H1 (cell line): ENCODE data around the gene SLC44A5. TPM values are rescaled to one million over a fixed set of nuclear protein-coding genes. Genes with fewer than 3 reads are reported as not detected.

Source experiments
- CTCF ChIA-PET: fragments of 300-600 bp; sonication (Branson Sonifier 250); formaldehyde crosslinking; loops from one replicate; lab custom pipeline; 2021; ENCODE audit not compliant: partially characterized antibody; lab: Charles Lee
- POLR2A ChIA-PET: fragments of 300-600 bp; sonication (Branson Sonifier 250); formaldehyde crosslinking; loops from one replicate; lab custom pipeline; 2021; ENCODE audit warnings: inconsistent platforms; ENCODE audit not compliant: partially characterized antibody; lab: Charles Lee
- DNase-seq, 2 experiments: peaks; one replicate each; pipeline versions ENCODE4 v3.0.0 to v3.0.0-alpha.2; 2010 to 2022; ENCODE audit warnings: low spot score in 2 of 2, low read depth in 1 of 2, mixed read lengths in 1 of 2
- FAIRE-seq: peaks from 2 replicates; lab custom pipeline; 2011; peaks lifted over from hg19 to GRCh38; lab: Jason Lieb, UNC
- H2AFZ ChIP-seq: 2 replicates; pipeline ENCODE4 v1.8.1; 2012; ENCODE audit warnings: low read length, inconsistent platforms
- H2AK5ac ChIP-seq: 2 replicates; pipeline ENCODE4 v1.6.1; 2013; ENCODE audit warnings: low read depth, low read length
- H2BK120ac ChIP-seq: replicated peaks from 2 replicates; pipeline ENCODE3; 2013; ENCODE audit warnings: low read depth, low read length, inconsistent platforms
- H2BK12ac ChIP-seq: 2 replicates; pipeline ENCODE4 v1.6.1; 2013; ENCODE audit warnings: low read depth, low read length
- H2BK15ac ChIP-seq: 2 replicates; pipeline ENCODE4 v1.6.1; 2013; ENCODE audit warnings: low read length
- H2BK20ac ChIP-seq: 2 replicates; pipeline ENCODE4 v1.6.1; 2013; ENCODE audit warnings: low read length
- H2BK5ac ChIP-seq: 2 replicates; pipeline ENCODE4 v1.6.1; 2013; ENCODE audit warnings: low read depth, low read length
- H3K14ac ChIP-seq: 2 replicates; pipeline ENCODE4 v1.6.1; 2013; ENCODE audit warnings: inconsistent platforms; ENCODE audit not compliant: insufficient read length
- H3K18ac ChIP-seq: 2 replicates; pipeline ENCODE4 v1.6.1; 2013; ENCODE audit warnings: low read length; ENCODE audit errors: extremely low read depth
- H3K23ac ChIP-seq: 2 replicates; pipeline ENCODE4 v1.6.1; 2013; ENCODE audit warnings: inconsistent platforms; ENCODE audit not compliant: insufficient read length
- H3K23me2 ChIP-seq: 2 replicates; pipeline ENCODE4 v1.6.1; 2013; ENCODE audit warnings: low read depth, low read length
- H3K27ac ChIP-seq: 2 replicates; pipeline ENCODE4 v1.6.1; 2011; ENCODE audit warnings: low read depth, low read length, inconsistent platforms
- H3K27me3 ChIP-seq, 4 experiments: replicated peaks in 1 of 4; 1 replicate in 1 of 4; 2 replicates in 3 of 4; pipeline versions ENCODE4 v1.6.1 to v1.8.1; 2011 to 2013; ENCODE audit warnings: low read length in 3 of 4, mild to moderate bottlenecking in 3 of 4, inconsistent platforms in 2 of 4, mixed read lengths in 2 of 4, moderate library complexity in 1 of 4; ENCODE audit not compliant: control insufficient read depth in 3 of 4, insufficient read depth in 3 of 4; ENCODE audit errors: extremely low read depth in 1 of 4
- H3K36me3 ChIP-seq, 4 experiments: 2 replicates each; pipeline versions ENCODE4 v1.6.1 to v1.8.1; 2011 to 2013; ENCODE audit warnings: mild to moderate bottlenecking in 4 of 4, low read length in 3 of 4, moderate library complexity in 2 of 4, control low read depth in 1 of 4, inconsistent platforms in 1 of 4; ENCODE audit not compliant: insufficient read depth in 4 of 4, control insufficient read depth in 2 of 4
- H3K4ac ChIP-seq: replicated peaks from 2 replicates; pipeline ENCODE3; 2013; ENCODE audit warnings: low read length, low read depth, mixed read lengths, inconsistent platforms; ENCODE audit not compliant: insufficient read length
- H3K4me1 ChIP-seq, 4 experiments: replicated peaks in 1 of 4; 1 replicate in 1 of 4; 2 replicates in 3 of 4; pipeline versions ENCODE4 v1.6.1 to v1.8.1; 2011 to 2013; ENCODE audit warnings: low read length in 3 of 4, inconsistent platforms in 2 of 4, mixed read lengths in 1 of 4; ENCODE audit not compliant: insufficient read depth in 4 of 4, control insufficient read depth in 3 of 4
- H3K4me2 ChIP-seq, 2 experiments: 2 replicates each; pipeline versions ENCODE4 v1.6.1 to v1.8.1; 2011 to 2013; ENCODE audit warnings: low read depth in 2 of 2, low read length in 2 of 2, control low read depth in 1 of 2, inconsistent platforms in 1 of 2, mild to moderate bottlenecking in 1 of 2; ENCODE audit not compliant: insufficient read depth in 1 of 2
- H3K4me3 ChIP-seq, 4 experiments: fragments of 200-600, 300-600 bp in 1 of 4; sonication (generic), shearing (Covaris generic), sonication (Bioruptor Twin) in 1 of 4; 2 replicates each; pipeline versions ENCODE4 v1.5.1 to v1.8.1; 2011 to 2016; ENCODE audit warnings: low read length in 4 of 4, low read depth in 3 of 4, control low read depth in 2 of 4, inconsistent platforms in 2 of 4, mild to moderate bottlenecking in 2 of 4, mixed read lengths in 1 of 4, moderate library complexity in 1 of 4; ENCODE audit not compliant: insufficient read depth in 2 of 4; ENCODE audit errors: extremely low read depth in 1 of 4
- H3K56ac ChIP-seq: replicated peaks from 2 replicates; pipeline ENCODE3; 2013; ENCODE audit warnings: low read depth, mild to moderate bottlenecking, mixed read lengths, low read length, inconsistent platforms; ENCODE audit not compliant: insufficient read length
- H3K79me1 ChIP-seq: 2 replicates; pipeline ENCODE4 v1.6.1; 2013; ENCODE audit warnings: low read depth, low read length, control low read depth
- H3K79me2 ChIP-seq, 2 experiments: 2 replicates each; pipeline versions ENCODE4 v1.6.1 to v1.8.1; 2012 to 2013; ENCODE audit warnings: low read length in 2 of 2, mild to moderate bottlenecking in 2 of 2, inconsistent platforms in 1 of 2; ENCODE audit not compliant: insufficient read depth in 2 of 2, control insufficient read depth in 1 of 2
- H3K9ac ChIP-seq, 4 experiments: replicated peaks in 1 of 4; 1 replicate in 1 of 4; 2 replicates in 3 of 4; pipeline versions ENCODE4 v1.6.1 to v1.8.1; 2011 to 2013; ENCODE audit warnings: low read depth in 3 of 4, low read length in 3 of 4, control low read depth in 2 of 4, mild to moderate bottlenecking in 2 of 4, moderate library complexity in 2 of 4, inconsistent platforms in 1 of 4; ENCODE audit errors: extremely low read depth in 1 of 4
- H3K9me3 ChIP-seq, 2 experiments: 2 replicates each; pipeline versions ENCODE4 v1.6.1 to v1.8.1; 2012 to 2013; ENCODE audit warnings: mild to moderate bottlenecking in 2 of 2, moderate library complexity in 2 of 2, control low read depth in 1 of 2, inconsistent platforms in 1 of 2, low read depth in 1 of 2, low read length in 1 of 2, mixed read lengths in 1 of 2; ENCODE audit not compliant: insufficient read depth in 2 of 2
- H4K20me1 ChIP-seq, 2 experiments: replicated peaks in 1 of 2; 2 replicates each; pipeline versions ENCODE3 to v1.8.1; 2011 to 2013; ENCODE audit warnings: inconsistent platforms in 2 of 2, low read length in 2 of 2, mild to moderate bottlenecking in 1 of 2; ENCODE audit not compliant: insufficient read depth in 2 of 2, control insufficient read depth in 1 of 2
- H4K5ac ChIP-seq: 2 replicates; pipeline ENCODE4 v1.6.1; 2013; ENCODE audit warnings: low read length, low read depth, mixed read lengths, inconsistent platforms; ENCODE audit not compliant: insufficient read length
- H4K8ac ChIP-seq: 2 replicates; pipeline ENCODE4 v1.8.0; 2013; ENCODE audit warnings: mild to moderate bottlenecking, moderate library complexity, low read length, inconsistent platforms; ENCODE audit not compliant: insufficient read depth; ENCODE audit errors: extremely low read depth
- H4K91ac ChIP-seq: replicated peaks from 2 replicates; pipeline ENCODE3; 2013; ENCODE audit warnings: low read length, mixed read lengths, inconsistent platforms; ENCODE audit not compliant: insufficient read length
- ASH2L ChIP-seq: fragments of 200-600, 300-600 bp; sonication (generic); IDR thresholded peaks from one replicate; pipeline ENCODE4 v1.7.1; 2017; ENCODE audit warnings: low read length
- BACH1 ChIP-seq: IDR thresholded peaks from 2 replicates; pipeline ENCODE4 v1.6.1; 2012; ENCODE audit warnings: low read length, improper control_type of control experiment
- BCL11A ChIP-seq, 2 experiments: IDR thresholded peaks; one replicate each; pipeline ENCODE4 v1.6.1; 2011; ENCODE audit warnings: low read depth in 2 of 2, low read length in 2 of 2, mild to moderate bottlenecking in 2 of 2
- CBX8 ChIP-seq: fragments of 300-800, 300-1000 bp; sonication (generic); IDR thresholded peaks from 2 replicates; pipeline ENCODE4 v1.7.1; 2016; ENCODE audit warnings: low read depth, low read length, borderline replicate concordance
- CHD1 ChIP-seq: IDR thresholded peaks from 2 replicates; pipeline ENCODE4 v1.6.1; 2012; ENCODE audit warnings: low read depth, low read length, improper control_type of control experiment
- PHF8 ChIP-seq: fragments of 200-600 bp; sonication (generic); conservative IDR thresholded peaks from 2 replicates; pipeline ENCODE4 v1.7.1; 2012; ENCODE audit warnings: low read depth, mild to moderate bottlenecking, inconsistent platforms, low read length, moderate library complexity
- POLR2A ChIP-seq, 2 experiments: IDR thresholded peaks; 1 replicate in 1 of 2; 2 replicates in 1 of 2; pipeline ENCODE4 v1.6.1; 2011; ENCODE audit warnings: low read depth in 2 of 2, low read length in 2 of 2, mild to moderate bottlenecking in 2 of 2; ENCODE audit errors: control extremely low read depth in 1 of 2
- RAD21 ChIP-seq, 2 experiments: IDR thresholded peaks in 1 of 2; conservative IDR thresholded peaks in 1 of 2; 2 replicates each; pipeline ENCODE4 v1.6.1; 2011; ENCODE audit warnings: low read depth in 2 of 2, low read length in 2 of 2, improper control_type of control experiment in 1 of 2, inconsistent platforms in 1 of 2, mild to moderate bottlenecking in 1 of 2, moderate library complexity in 1 of 2
- SIRT6 ChIP-seq: IDR thresholded peaks from one replicate; pipeline ENCODE4 v1.7.1; 2012; ENCODE audit warnings: low read length, inconsistent platforms
- SP2 ChIP-seq: IDR thresholded peaks from 2 replicates; pipeline ENCODE4 v1.6.1; 2012; ENCODE audit warnings: mild to moderate bottlenecking, low read length, inconsistent platforms
- SUZ12 ChIP-seq: fragments of 200-600 bp; sonication (generic); IDR thresholded peaks from 2 replicates; pipeline ENCODE4 v1.6.1; 2012; ENCODE audit warnings: mild to moderate bottlenecking, inconsistent platforms, low read length, moderate library complexity, mixed read lengths
- TBP ChIP-seq: IDR thresholded peaks from 2 replicates; pipeline ENCODE4 v1.6.1; 2011; ENCODE audit warnings: low read depth, low read length, improper control_type of control experiment
- YY1 ChIP-seq: IDR thresholded peaks from 2 replicates; pipeline ENCODE4 v1.6.1; 2011; ENCODE audit warnings: low read depth, mild to moderate bottlenecking, low read length
- polyA plus RNA-seq, 7 experiments: library from polyadenylated mRNA; depleted of rRNA in 3 of 7; stranded (reverse) in 5 of 7; unstranded in 2 of 7; fragments of >200 nt in 5 of 7; fragments of 200-250 nt in 2 of 7; gene quantifications; 1 replicate in 5 of 7; 2 replicates in 1 of 7; 4 replicates in 1 of 7; pipeline versions ENCODE4 v1.2.1 to v1.2.3, GENCODE V29; 2011 to 2013; ENCODE audit warnings: missing spikeins in 2 of 7, mixed read lengths in 2 of 7
- total RNA-seq: library from RNA; stranded (reverse); fragmentation: NEBNext Ultra II Directional; extraction: Animal tissue kit (Norgen Biotek cat#: 25700); gene quantifications from 2 replicates; pipeline ENCODE4 v1.2.1, GENCODE V29; 2021
- TF ChIP-seq, protein P1 (sequence below): IDR thresholded peaks from 2 replicates; pipeline ENCODE4 v1.6.1; 2012; ENCODE audit warnings: inconsistent platforms

The SLC44A5 gene
- total and polyA plus RNA-seq, 2 of the 8 experiments (the other 6 are each of a cell fraction or from before 2014, with no cell fraction given) = 1.8 to 3.3 TPM

DNA sequence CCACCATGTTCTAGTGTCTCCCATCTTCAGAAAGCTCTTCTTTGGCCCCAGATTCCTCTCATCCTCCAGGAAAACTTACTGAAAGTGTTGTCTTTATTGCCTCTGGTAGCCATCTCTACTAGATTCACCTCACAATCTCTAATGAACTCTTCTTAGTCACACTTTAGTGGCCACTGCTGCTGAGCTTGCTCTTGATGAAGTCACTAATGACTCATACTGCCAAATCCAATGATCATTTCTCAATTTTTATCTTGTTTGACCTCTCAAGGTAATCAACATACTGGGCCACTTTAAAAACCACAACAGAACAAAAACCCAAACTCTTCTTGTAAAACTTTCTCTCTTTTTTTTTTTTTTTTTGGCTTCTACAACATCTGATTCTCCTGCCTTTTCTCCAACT is 280.3 kb downstream of the SLC44A5 start:
- Histone ChIP-seq H3K14ac (no peak overlapping the region), H3K9me3 (no peaks in the 10 kb centered on the region), H4K8ac (no peak overlapping the region), H3K9ac (no peak overlapping the region), H3K27ac (no peak overlapping the region), H3K23ac (no peak overlapping the region), H3K23me2 (no peaks in the 10 kb centered on the region), H4K20me1 (no peaks in the 10 kb centered on the region), H3K4me2 (no peak overlapping the region), H3K27me3 (no peaks in the 10 kb centered on the region), H4K91ac (no peak overlapping the region), H3K4ac (no peak overlapping the region), H3K79me1 (no peaks in the 10 kb centered on the region), H3K79me2 (no peaks in the 10 kb centered on the region), H3K18ac (no peak overlapping the region), H3K4me1 (peaks cover 0 to 3% (median 0%) of the 10 kb centered on the region in 4 experiments; a peak in 1 of 7 replicates), H3K56ac (no peak overlapping the region), H2BK15ac (no peak overlapping the region), H2AK5ac (no peak overlapping the region), H2BK12ac (no peak overlapping the region), H2BK120ac (no peak overlapping the region), H3K4me3 (no peak overlapping the region), H2AFZ (no peak overlapping the region), H2BK20ac (no peak overlapping the region), H4K5ac (no peak overlapping the region), H3K36me3 (no peaks in the 10 kb centered on the region), H2BK5ac (no peak overlapping the region)
- ChIA-PET POLR2A (interaction anchor here (0.6 kb wide), 1 partner anchor 34 kb away, joined by 3 read pairs; no protein-coding TSS in a partner anchor), CTCF (interaction anchor here (0.9 to 1.5 kb wide), 2 partner anchors 11 to 28 kb away, joined by 3 to 4 read pairs; no protein-coding TSS in a partner anchor)
- DNase-seq (no peak), FAIRE-seq (no peak)
- TF ChIP-seq PHF8 = no peak
- no peak for TF ChIP-seq POLR2A (IDR thresholded peaks at IDR 0.05; ENCODE audit: control extremely low read depth in 1 of 2, low read depth in 2 of 2, low read length in 2 of 2)
- no peak for TF ChIP-seq SIRT6
- TF ChIP-seq SUZ12 = no peak
- no peak for TF ChIP-seq YY1
- no peak for TF ChIP-seq CHD1
- no peak for TF ChIP-seq TBP
- TF ChIP-seq CBX8 = no peak
- no peak for TF ChIP-seq BCL11A (IDR thresholded peaks at IDR 0.05; ENCODE audit: low read depth in 2 of 2, low read length in 2 of 2)
- TF ChIP-seq, protein P1, sequence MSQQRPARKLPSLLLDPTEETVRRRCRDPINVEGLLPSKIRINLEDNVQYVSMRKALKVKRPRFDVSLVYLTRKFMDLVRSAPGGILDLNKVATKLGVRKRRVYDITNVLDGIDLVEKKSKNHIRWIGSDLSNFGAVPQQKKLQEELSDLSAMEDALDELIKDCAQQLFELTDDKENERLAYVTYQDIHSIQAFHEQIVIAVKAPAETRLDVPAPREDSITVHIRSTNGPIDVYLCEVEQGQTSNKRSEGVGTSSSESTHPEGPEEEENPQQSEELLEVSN = no peak
- TF ChIP-seq ASH2L = no peak
- no peak for TF ChIP-seq BACH1
- TF ChIP-seq RAD21 (IDR thresholded peaks at IDR 0.05 in 1 of 2, conservative IDR thresholded peaks at IDR 0.05 in 1 of 2; ENCODE audit: low read depth in 2 of 2, low read length in 2 of 2) = no peak
- TF ChIP-seq SP2 = no peak
